K562 (cell line): ENCODE data around the gene PRPF6. TPM values are rescaled to one million over a fixed set of nuclear protein-coding genes. Genes with fewer than 3 reads are reported as not detected.

Source experiments
- BCL6 ChIP-seq: fragments of 250-450 bp; sonication (Bioruptor Pico); IDR thresholded peaks from 2 replicates; pipeline ENCODE4 v1.4.0; 2020
- CCNT2 ChIP-seq: IDR thresholded peaks from 2 replicates; pipeline ENCODE4 v1.6.1; 2011; ENCODE audit warnings: borderline replicate concordance, low read depth, mild to moderate bottlenecking, moderate library complexity, mixed read lengths, low read length; ENCODE audit not compliant: insufficient read length; ENCODE audit errors: extremely low read depth
- ETV5 ChIP-seq: sonication (generic); formaldehyde crosslinking; IDR thresholded peaks from 2 replicates; pipeline ENCODE4 v1.4.0; 2020; ENCODE audit warnings: low read depth, mild to moderate bottlenecking, missing genetic modification reagents
- FUS ChIP-seq: fragments of 200-400 bp; formaldehyde crosslinking; optimal IDR thresholded peaks from 2 replicates; pipeline ENCODE3; 2017; ENCODE audit warnings: low read depth, low read length
- HCFC1 ChIP-seq: IDR thresholded peaks from 2 replicates; pipeline ENCODE4 v1.6.1; 2012; ENCODE audit warnings: low read depth, low read length, improper control_type of control experiment
- IRF1 ChIP-seq: sonication (generic); formaldehyde crosslinking; IDR thresholded peaks from 2 replicates; pipeline ENCODE4 v1.8.0; 2022; ENCODE audit warnings: missing genetic modification reagents, mild to moderate bottlenecking, borderline replicate concordance
- KDM2B ChIP-seq: fragments of 250-450 bp; sonication (Bioruptor Pico); IDR thresholded peaks from 2 replicates; pipeline ENCODE4 v1.8.0; 2021; ENCODE audit warnings: mild to moderate bottlenecking, moderate library complexity
- MTA1 ChIP-seq: fragments of 450-650 bp; IDR thresholded peaks from 2 replicates; pipeline ENCODE4 v1.6.1; 2017; ENCODE audit warnings: borderline replicate concordance
- MYNN ChIP-seq, 2 experiments: sonication (generic); formaldehyde crosslinking in 1 of 2; IDR thresholded peaks; 2 replicates each; pipeline versions ENCODE4 v1.5.0 to v1.6.1; 2016 to 2020; ENCODE audit warnings: antibody characterized with exemption in 1 of 2, missing genetic modification reagents in 1 of 2
- NR4A1 ChIP-seq, 2 experiments: fragments of 250-450 bp in 1 of 2; fragments of 450-650 bp in 1 of 2; sonication (Bioruptor Pico) in 1 of 2; IDR thresholded peaks; 2 replicates each; pipeline versions ENCODE4 v1.4.0 to v1.6.1; 2016 to 2020; ENCODE audit warnings: mild to moderate bottlenecking in 2 of 2, missing compliant biosample characterization in 1 of 2, missing genetic modification characterization in 1 of 2, moderate library complexity in 1 of 2
- POLR2AphosphoS2 ChIP-seq: IDR thresholded peaks from 2 replicates; pipeline ENCODE4 v1.6.1; 2012; ENCODE audit warnings: low read length, improper control_type of control experiment
- POLR3G ChIP-seq: IDR thresholded peaks from 2 replicates; pipeline ENCODE4 v1.6.1; 2011; ENCODE audit not compliant: insufficient read length, insufficient replicate concordance; ENCODE audit errors: extremely low read depth
- RUNX1 ChIP-seq: sonication (generic); IDR thresholded peaks from 2 replicates; pipeline ENCODE4 v1.6.1; 2016; ENCODE audit warnings: antibody characterized with exemption, low read depth
- SMARCB1 ChIP-seq: IDR thresholded peaks from 2 replicates; pipeline ENCODE4 v1.6.1; 2011; ENCODE audit warnings: improper control_type of control experiment, low read depth; ENCODE audit not compliant: insufficient read length
- SPI1 ChIP-seq: IDR thresholded peaks from 2 replicates; pipeline ENCODE4 v1.6.1; 2011; ENCODE audit warnings: low read depth, low read length, control low read depth, borderline replicate concordance
- ZBTB8A ChIP-seq: fragments of 450-650 bp; IDR thresholded peaks from 2 replicates; pipeline ENCODE4 v1.6.1; 2018; ENCODE audit warnings: mild to moderate bottlenecking, moderate library complexity; ENCODE audit not compliant: partially characterized antibody
- ZFP36 ChIP-seq: fragments of 150-350 bp; IDR thresholded peaks from 2 replicates; pipeline ENCODE4 v1.6.1; 2018; ENCODE audit warnings: low read length, low read depth; ENCODE audit not compliant: partially characterized antibody
- ZNF764 ChIP-seq: fragments of 250-450 bp; sonication (Bioruptor Pico); IDR thresholded peaks from 2 replicates; pipeline ENCODE4 v1.4.0; 2020; ENCODE audit warnings: low read depth, mild to moderate bottlenecking, moderate library complexity
- polyA plus RNA-seq, 8 experiments: library from polyadenylated mRNA; depleted of rRNA in 4 of 8; stranded (reverse) in 5 of 8; unstranded in 3 of 8; fragments of >200 nt; fragmentation: Nextera tagmentation in 2 of 8; fragmentation: Illumina TruSeq in 1 of 8; extraction: Ambion mirVana in 2 of 8; extraction: Trizol in 1 of 8; gene quantifications; 2 replicates each; pipeline versions ENCODE4 v1.2.1 to v1.2.3, GENCODE V29; 2011 to 2014; ENCODE audit warnings: inconsistent platforms in 1 of 8, missing spikeins in 1 of 8
- total RNA-seq, 7 experiments: library from RNA; depleted of rRNA in 6 of 7; stranded (reverse); fragments of >200 nt in 6 of 7; fragmentation: Illumina TruSeq in 2 of 7; extraction: Trizol in 2 of 7; gene quantifications; 2 replicates each; pipeline versions ENCODE4 v1.2.1 to v1.2.3, GENCODE V29; 2011 to 2021; ENCODE audit warnings: low replicate concordance in 1 of 7
- TF ChIP-seq, protein P1 (sequence below): fragments of 450-650 bp; IDR thresholded peaks from 2 replicates; pipeline ENCODE4 v1.6.1; 2016
- TF ChIP-seq, protein P2 (sequence below): fragments of 250-450 bp; sonication (Bioruptor Pico); IDR thresholded peaks from 2 replicates; pipeline ENCODE4 v1.5.0; 2021; ENCODE audit warnings: mild to moderate bottlenecking, moderate library complexity
- TF ChIP-seq, protein P3 (sequence below): conservative IDR thresholded peaks from 2 replicates; pipeline ENCODE4 v1.6.1; 2011; ENCODE audit warnings: low read depth, mild to moderate bottlenecking, low read length; ENCODE audit not compliant: control insufficient read depth

Gene PRPF6
- total and polyA plus RNA-seq, 9 of the 15 experiments (the other 6 are each of a cell fraction or from before 2014, with no cell fraction given), result 4.2 to 83.2 (median 59.9) TPM

DNA sequence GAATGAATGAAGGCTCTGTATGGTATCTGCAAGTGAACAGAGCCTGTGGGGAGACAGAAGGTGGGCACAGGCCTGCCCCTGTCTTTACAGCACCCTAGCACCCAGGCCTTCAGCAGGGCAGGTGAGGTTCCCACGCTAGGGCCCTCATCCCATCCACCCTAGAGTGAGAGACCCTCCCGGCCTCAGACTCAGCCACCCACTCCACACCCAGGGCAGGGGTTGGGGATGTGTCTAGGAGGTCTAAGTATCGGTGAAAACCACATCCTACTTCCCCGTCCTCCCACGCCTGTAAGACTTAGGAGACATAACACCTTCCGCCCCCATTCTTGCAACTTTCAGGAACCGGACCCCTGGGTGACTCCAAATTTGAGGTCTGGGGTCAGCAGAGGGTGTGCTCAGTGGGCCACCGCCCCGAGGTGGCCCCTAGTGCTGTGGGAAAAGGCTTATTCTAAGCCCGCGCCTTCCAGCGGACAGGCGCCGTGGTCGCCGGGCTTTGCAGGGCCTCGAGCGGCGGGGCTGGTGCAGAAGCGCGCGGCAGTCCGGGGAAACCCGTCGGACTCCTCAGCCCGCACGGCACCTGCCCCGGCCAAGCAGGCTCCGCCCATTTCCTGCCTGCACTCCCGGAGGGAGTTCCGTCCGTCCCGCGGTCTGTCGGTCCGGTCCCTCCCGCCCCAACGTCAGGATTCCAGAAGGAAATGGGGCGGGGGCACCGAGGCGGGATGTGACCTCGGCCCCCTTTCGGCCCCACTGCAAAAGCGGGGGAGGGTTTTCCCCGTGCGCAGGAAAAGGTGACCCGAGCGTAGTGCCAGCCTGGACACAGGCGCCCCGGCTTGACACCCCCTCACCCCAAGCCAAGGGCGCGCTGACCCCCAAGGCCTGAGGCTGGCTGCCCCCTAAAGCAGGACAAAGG, 2.4 kb upstream of the PRPF6 start (continued):
- no peak for TF ChIP-seq IRF1 (CRISPR knock-in tag)
- TF ChIP-seq MYNN (IDR thresholded peaks at IDR 0.05), result no peak
- no peak for TF ChIP-seq MYNN (CRISPR knock-in tag; IDR thresholded peaks at IDR 0.05)
- TF ChIP-seq, protein P1, sequence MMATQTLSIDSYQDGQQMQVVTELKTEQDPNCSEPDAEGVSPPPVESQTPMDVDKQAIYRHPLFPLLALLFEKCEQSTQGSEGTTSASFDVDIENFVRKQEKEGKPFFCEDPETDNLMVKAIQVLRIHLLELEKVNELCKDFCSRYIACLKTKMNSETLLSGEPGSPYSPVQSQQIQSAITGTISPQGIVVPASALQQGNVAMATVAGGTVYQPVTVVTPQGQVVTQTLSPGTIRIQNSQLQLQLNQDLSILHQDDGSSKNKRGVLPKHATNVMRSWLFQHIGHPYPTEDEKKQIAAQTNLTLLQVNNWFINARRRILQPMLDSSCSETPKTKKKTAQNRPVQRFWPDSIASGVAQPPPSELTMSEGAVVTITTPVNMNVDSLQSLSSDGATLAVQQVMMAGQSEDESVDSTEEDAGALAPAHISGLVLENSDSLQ, result no peak
- no peak for TF ChIP-seq SMARCB1
- TF ChIP-seq ZNF764 (CRISPR knock-in tag), result no peak
- no peak for TF ChIP-seq SPI1
- no peak for TF ChIP-seq ZFP36
- TF ChIP-seq RUNX1, result no peak
- TF ChIP-seq ZBTB8A, result no peak
- no peak for TF ChIP-seq BCL6 (CRISPR knock-in tag)
- TF ChIP-seq FUS, result no peak
- TF ChIP-seq, protein P2, sequence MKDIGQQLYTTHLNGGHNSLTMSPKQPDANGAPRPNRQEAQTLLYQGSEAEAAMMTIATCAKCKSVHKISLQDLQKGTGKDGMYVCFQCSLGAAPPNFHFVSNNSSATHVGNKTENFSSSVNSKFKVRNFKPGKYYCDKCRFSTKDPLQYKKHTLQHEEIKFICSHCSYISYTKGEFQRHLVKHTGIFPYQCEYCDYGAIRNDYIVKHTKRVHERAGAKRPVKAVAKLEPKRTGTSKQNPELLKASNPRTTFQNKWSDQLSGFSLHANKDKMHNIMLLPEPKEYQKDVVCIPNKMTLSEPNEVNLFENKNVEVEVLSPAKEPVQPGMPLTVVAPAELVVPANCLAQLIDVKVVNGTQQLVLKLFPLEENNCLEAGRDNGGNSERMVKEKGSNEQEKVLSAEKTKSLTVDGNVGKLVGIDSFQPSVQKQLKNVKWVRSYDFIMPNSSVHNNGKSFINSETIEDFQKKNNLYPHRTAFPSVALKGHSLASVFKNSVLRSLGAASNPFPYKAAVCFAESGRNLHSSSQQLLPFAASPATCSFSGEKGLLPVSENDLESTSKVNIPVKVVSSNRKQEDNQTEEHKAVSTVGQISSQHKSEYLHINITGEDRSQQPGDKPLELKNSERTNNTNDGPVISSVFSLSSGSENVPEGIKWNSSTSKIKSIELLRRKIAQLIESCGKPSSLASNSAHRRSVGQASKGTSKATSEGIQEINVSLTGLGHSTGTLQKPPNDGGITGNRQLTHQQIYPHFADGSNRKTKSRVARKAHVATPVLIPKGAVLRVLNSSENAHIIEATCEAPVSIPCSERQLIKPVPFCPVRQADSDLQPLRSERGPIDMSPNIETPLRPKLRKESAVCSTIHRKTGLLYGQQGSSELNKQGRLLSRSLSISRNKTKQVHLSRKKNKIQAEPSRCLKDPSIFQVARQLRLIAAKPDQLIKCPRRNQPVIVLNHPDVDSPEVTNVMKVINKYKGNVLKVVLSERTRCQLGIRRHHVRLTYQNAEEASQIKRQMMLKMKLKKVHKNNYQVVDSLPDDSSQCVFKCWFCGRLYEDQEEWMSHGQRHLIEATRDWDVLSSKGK, result no peak
- TF ChIP-seq CCNT2, result no peak
- no peak for TF ChIP-seq MTA1
- TF ChIP-seq POLR2AphosphoS2, result no peak
- TF ChIP-seq HCFC1, result no peak; the same call in 1 of the 2 replicates
- TF ChIP-seq NR4A1 (CRISPR knock-in tag; IDR thresholded peaks at IDR 0.05), result no peak
- TF ChIP-seq NR4A1 (tag; IDR thresholded peaks at IDR 0.05), result no peak
- no peak for TF ChIP-seq POLR3G
- TF ChIP-seq, protein P3, sequence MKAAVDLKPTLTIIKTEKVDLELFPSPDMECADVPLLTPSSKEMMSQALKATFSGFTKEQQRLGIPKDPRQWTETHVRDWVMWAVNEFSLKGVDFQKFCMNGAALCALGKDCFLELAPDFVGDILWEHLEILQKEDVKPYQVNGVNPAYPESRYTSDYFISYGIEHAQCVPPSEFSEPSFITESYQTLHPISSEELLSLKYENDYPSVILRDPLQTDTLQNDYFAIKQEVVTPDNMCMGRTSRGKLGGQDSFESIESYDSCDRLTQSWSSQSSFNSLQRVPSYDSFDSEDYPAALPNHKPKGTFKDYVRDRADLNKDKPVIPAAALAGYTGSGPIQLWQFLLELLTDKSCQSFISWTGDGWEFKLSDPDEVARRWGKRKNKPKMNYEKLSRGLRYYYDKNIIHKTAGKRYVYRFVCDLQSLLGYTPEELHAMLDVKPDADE, result peak; percentile 45; the same call in 1 of the 2 replicates
- TF ChIP-seq KDM2B, result no peak
- no peak; the same call in 1 of the 2 replicates for TF ChIP-seq ETV5 (CRISPR knock-in tag)
